RWPE1 (cell line): ENCODE measurements around the gene RHBDF2.

Experiments used
- CTCF ChIA-PET: fragments of 350-600 bp; sonication (Branson Sonifier 250); formaldehyde crosslinking; extraction: SDS; loops from one replicate; lab custom pipeline; 2021; lab: Yijun Ruan, JAX
- POLR2A ChIA-PET: fragments of 400-600 bp; formaldehyde crosslinking; extraction: SDS; loops from one replicate; lab custom pipeline; 2020; ENCODE audit warnings: antibody characterized with exemption; ENCODE audit not compliant: low non-redundant PET; lab: Yijun Ruan, JAX
- DNase-seq: peaks from one replicate; pipeline ENCODE4 v3.0.0; 2012; ENCODE audit warnings: low spot score
- H3K27ac ChIP-seq: fragments of 450-650 bp; 2 replicates; pipeline ENCODE4 v1.5.1; 2017
- CTCF ChIP-seq: fragments of 450-650 bp; conservative IDR thresholded peaks from 2 replicates; pipeline ENCODE4 v1.5.1; 2017; ENCODE audit warnings: low read depth, mild to moderate bottlenecking

Gene RHBDF2

GRCh38 chr17:76444518-76445311, 56.5 kb downstream of the RHBDF2 start:
- H3K27ac ChIP-seq: no peak overlapping the region
- no peak for DNase-seq
- no peak for TF ChIP-seq CTCF
- ChIA-PET CTCF (interaction anchor here (0.7 to 1.0 kb wide), 3 partner anchors 36 to 442 kb away, joined by 4 to 10 read pairs (median 5); no protein-coding TSS in a partner anchor), POLR2A (interaction anchor here (0.6 kb wide), 1 partner anchor 15 kb away, joined by 4 read pairs; no protein-coding TSS in a partner anchor)

DNA sequence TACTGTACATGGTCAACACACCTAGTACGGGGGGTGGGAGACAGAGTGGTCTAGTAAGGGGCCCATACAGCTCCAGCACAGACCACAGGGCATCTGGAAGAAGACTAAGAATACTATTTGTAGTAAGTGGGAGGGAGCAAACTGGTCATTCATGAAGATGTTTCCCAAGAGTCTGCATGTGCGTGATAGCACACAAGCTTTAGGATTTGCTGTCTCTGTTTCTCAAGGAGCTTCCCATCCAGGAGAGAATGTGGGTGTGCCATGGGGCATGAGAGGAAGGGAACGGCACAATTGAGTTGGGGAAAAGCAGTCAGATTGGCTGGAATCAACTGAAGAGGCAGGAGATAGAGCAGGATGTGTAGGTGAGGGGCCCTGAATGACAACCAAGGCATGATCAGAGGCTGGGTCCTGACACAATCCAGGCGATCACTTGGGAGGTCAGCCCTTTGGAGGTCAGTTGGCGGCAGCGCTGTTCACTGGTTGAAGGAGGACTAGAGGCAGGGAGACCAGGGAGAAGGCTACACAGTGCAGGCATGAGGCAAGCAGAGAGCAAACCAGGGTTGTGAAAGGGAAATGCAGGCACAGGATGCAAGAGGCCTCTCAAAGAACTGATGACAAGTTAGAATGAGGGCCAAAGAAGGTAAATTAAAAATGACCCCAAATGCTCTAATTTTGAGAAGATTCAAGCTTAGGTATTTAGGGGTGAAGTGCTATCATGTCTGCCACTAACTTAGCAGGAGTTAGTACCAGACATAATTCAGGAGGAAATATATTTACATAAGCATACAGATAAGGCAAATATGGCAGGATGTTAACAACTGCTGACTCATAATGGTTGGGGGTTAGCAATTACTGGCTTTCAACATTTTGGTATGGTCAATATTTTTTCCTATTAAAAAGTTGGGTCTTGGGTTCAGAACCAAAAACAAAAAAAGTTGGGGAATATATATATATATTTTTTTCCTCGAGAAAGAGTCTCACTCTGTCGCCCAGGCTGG, 58.6 kb downstream of the RHBDF2 start:
- no peak overlapping the region for H3K27ac ChIP-seq
- POLR2A ChIA-PET: no interaction called here
- no peak for TF ChIP-seq CTCF
- CTCF ChIA-PET: no interaction called here
- DNase-seq: no peak

- no peak for TF ChIP-seq CTCF
- DNase-seq: no peak
- POLR2A ChIA-PET: no interaction called here
- H3K27ac ChIP-seq: no peak overlapping the region
- CTCF ChIA-PET: no interaction called here
Observed at GRCh38 chr17:76441686-76442340, 59.4 kb downstream of the RHBDF2 start.

GRCh38 chr17:76440751-76441362, 60.4 kb downstream of the RHBDF2 start:
- TF ChIP-seq CTCF: no peak
- CTCF ChIA-PET: interaction anchor here (1.1 kb wide), 1 partner anchor 44 kb away, joined by 6 read pairs; no protein-coding TSS in a partner anchor
- POLR2A ChIA-PET: no interaction called here
- no peak overlapping the region for H3K27ac ChIP-seq
- no peak for DNase-seq

DNA sequence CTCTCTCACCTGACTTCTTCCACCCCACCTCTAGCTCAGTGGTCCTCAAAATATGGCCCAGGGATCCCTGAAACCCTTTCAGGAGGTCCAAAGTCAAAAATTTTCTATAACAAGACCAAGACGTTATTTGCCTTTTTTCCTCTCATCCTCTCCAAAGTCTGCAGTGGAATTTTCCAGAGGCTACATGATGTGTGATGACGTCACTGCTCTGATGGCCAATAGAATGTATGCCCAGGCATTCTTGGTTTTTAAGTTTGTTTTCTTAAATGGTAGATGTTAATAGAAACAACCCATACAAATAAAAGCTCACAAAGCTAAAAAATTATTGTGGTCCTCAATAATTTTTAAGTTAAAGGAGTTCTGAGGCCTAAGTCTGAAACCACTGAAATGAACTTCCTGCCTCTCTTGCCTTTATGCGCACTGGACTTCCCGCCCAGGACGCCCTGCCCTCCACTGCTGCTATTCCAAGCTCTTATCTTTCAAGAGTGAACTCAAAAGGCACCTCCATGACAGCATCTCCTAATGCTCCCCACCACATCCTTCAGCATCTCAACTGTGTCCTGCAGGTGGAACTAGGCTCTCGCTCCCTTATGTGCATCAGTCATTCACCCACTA, 61.8 kb downstream of the RHBDF2 start:
- no peak overlapping the region for H3K27ac ChIP-seq
- POLR2A ChIA-PET: no interaction called here
- TF ChIP-seq CTCF: no peak
- CTCF ChIA-PET: no interaction called here
- DNase-seq: no peak
